Fibroblast of skin of abdomen (primary cell): ENCODE measurements around the gene C1S.

ENCODE experiments used
- DNase-seq: peaks from one replicate; pipeline ENCODE4 v3.0.0-alpha.2; 2013

The C1S gene

GRCh38 chr12:7076493-7076892 is 16.0 kb downstream of the C1S start:
- no peak for DNase-seq

- no peak for DNase-seq
Observed at GRCh38 chr12:7078163-7078562, 17.6 kb downstream of the C1S start.

GRCh38 chr12:7079826-7080125 is 19.3 kb downstream of the C1S start:
- peak; percentile 54 for DNase-seq

- no peak for DNase-seq
Observed at GRCh38 chr12:7081037-7081436, 20.5 kb downstream of the C1S start.

GRCh38 chr12:7083125-7083524 is 22.6 kb downstream of the C1S start:
- no peak for DNase-seq

GRCh38 chr12:7089196-7089871 is 28.8 kb downstream of the C1S start:
- no peak for DNase-seq

GRCh38 chr12:7090222-7090998 is 29.9 kb downstream of the C1S start:
- no peak for DNase-seq

- no peak for DNase-seq
Observed at GRCh38 chr12:7091171-7091570, 30.7 kb downstream of the C1S start.

- no peak for DNase-seq
Observed at GRCh38 chr12:7091660-7092228, 31.2 kb downstream of the C1S start.

- peak; percentile 92 for DNase-seq
Observed at GRCh38 chr12:7092229-7092985, 31.9 kb downstream of the C1S start, which contains the start of gene C1R. C1R (minus strand) TSS chr12:7092445; CDS start chr12:7092388, 57 bp downstream.

GRCh38 chr12:7092986-7093460 is 32.5 kb downstream of the C1S start:
- DNase-seq: no peak

GRCh38 chr12:7093486-7093885 is 33.0 kb downstream of the C1S start:
- DNase-seq: no peak

- DNase-seq: peak; percentile 38
Observed at GRCh38 chr12:7093892-7094291, 33.4 kb downstream of the C1S start.

GRCh38 chr12:7096006-7096932 is 35.8 kb downstream of the C1S start:
- no peak for DNase-seq

GRCh38 chr12:7096979-7097378 is 36.5 kb downstream of the C1S start:
- DNase-seq: no peak

GRCh38 chr12:7099290-7099996 is 38.9 kb downstream of the C1S start:
- no peak for DNase-seq

- DNase-seq: no peak
Observed at GRCh38 chr12:7100239-7100638, 39.7 kb downstream of the C1S start.

GRCh38 chr12:7101047-7101693 is 40.7 kb downstream of the C1S start:
- DNase-seq: no peak

- no peak for DNase-seq
Observed at GRCh38 chr12:7101694-7102131, 41.2 kb downstream of the C1S start.

GRCh38 chr12:7102582-7102981 is 42.1 kb downstream of the C1S start:
- DNase-seq: no peak
